ENCODE data around the gene GNAS-AS1. TPM values are rescaled to one million over a fixed set of nuclear protein-coding genes. Genes with fewer than 3 reads are reported as not detected.

Gene GNAS-AS1
- total RNA-seq, 4 donors from 2014 or later, result 0.28 TPM; not detected in 3

GRCh38 chr20:58818586-58819285 lies 32.0 kb downstream of the GNAS-AS1 start:
- no peak for ATAC-seq (ENCODE audit: low FRiP score)

GRCh38 chr20:58817748-58818147 lies 33.0 kb downstream of the GNAS-AS1 start:
- no peak for DNase-seq (ENCODE audit: low spot score)
- no peak for TF ChIP-seq CTCF (IDR thresholded peaks at IDR 0.05)
- ATAC-seq (ENCODE audit: low FRiP score), result no peak

More at GRCh38 chr20:58818586-58819285, 32.0 kb downstream of the GNAS-AS1 start:
- no peak for DNase-seq (ENCODE audit: low spot score)
- no peak for TF ChIP-seq CTCF (IDR thresholded peaks at IDR 0.05)

- no peak for DNase-seq (ENCODE audit: low spot score)
- ATAC-seq (ENCODE audit: low FRiP score), result no peak
- TF ChIP-seq CTCF (IDR thresholded peaks at IDR 0.05), result no peak
Measured at GRCh38 chr20:58816957-58817651, 33.6 kb downstream of the GNAS-AS1 start.

GRCh38 chr20:58816051-58816450 lies 34.7 kb downstream of the GNAS-AS1 start:
- TF ChIP-seq CTCF (IDR thresholded peaks at IDR 0.05), result no peak
- ATAC-seq (ENCODE audit: low FRiP score) (no peak), DNase-seq (ENCODE audit: low spot score) (no peak)

GRCh38 chr20:58815448-58815847 lies 35.3 kb downstream of the GNAS-AS1 start:
- ATAC-seq (ENCODE audit: low FRiP score) (no peak), DNase-seq (ENCODE audit: low spot score) (no peak)
- TF ChIP-seq CTCF (IDR thresholded peaks at IDR 0.05), result no peak

GRCh38 chr20:58813369-58813768 lies 37.3 kb downstream of the GNAS-AS1 start:
- DNase-seq (ENCODE audit: low spot score) (no peak), ATAC-seq (ENCODE audit: low FRiP score) (no peak)
- TF ChIP-seq CTCF (IDR thresholded peaks at IDR 0.05), result no peak

- no peak for TF ChIP-seq CTCF (IDR thresholded peaks at IDR 0.05)
- DNase-seq (ENCODE audit: low spot score), result no peak
- ATAC-seq (ENCODE audit: low FRiP score), result no peak
Measured at GRCh38 chr20:58811334-58811733, 39.4 kb downstream of the GNAS-AS1 start.
